Measurements from ENCODE around the gene WBP2.
A peak's percentile ranks its signal among the peaks of the same experiment; 100 is the strongest.
"Not testable (repeated sequence)": the region's sequence is repeated elsewhere in the genome, so short reads cannot be mapped to it uniquely, and the experiment has no call there.

Gene WBP2

GRCh38 chr17:75854881-75855309 lies 240 bp downstream of the WBP2 start:
- FAIRE-seq, result no peak
- DNase-seq (ENCODE audit: insufficient read length), result no peak
- TF ChIP-seq TAF1 (IDR thresholded peaks at IDR 0.05; ENCODE audit: borderline replicate concordance, low read depth, low read length), result no peak; the same call in 1 of the 2 replicates
- no peak for TF ChIP-seq POLR2A (IDR thresholded peaks at IDR 0.05; ENCODE audit: low read depth, low read length)
- no peak for TF ChIP-seq POLR2AphosphoS5 (IDR thresholded peaks at IDR 0.05; ENCODE audit: low read depth, low read length)

- no peak for TF ChIP-seq POLR2AphosphoS5 (IDR thresholded peaks at IDR 0.05; ENCODE audit: low read depth, low read length)
- no peak for TF ChIP-seq POLR2A (IDR thresholded peaks at IDR 0.05; ENCODE audit: low read depth, low read length)
- TF ChIP-seq TAF1 (IDR thresholded peaks at IDR 0.05; ENCODE audit: borderline replicate concordance, low read depth, low read length), result no peak
- DNase-seq (ENCODE audit: insufficient read length) (no peak), FAIRE-seq (no peak)
Measured at GRCh38 chr17:75854101-75854748, 910 bp downstream of the WBP2 start.

GRCh38 chr17:75853433-75853832 lies 1.7 kb downstream of the WBP2 start:
- no peak for TF ChIP-seq POLR2AphosphoS5 (IDR thresholded peaks at IDR 0.05; ENCODE audit: low read depth, low read length)
- no peak for TF ChIP-seq POLR2A (IDR thresholded peaks at IDR 0.05; ENCODE audit: low read depth, low read length)
- no peak for TF ChIP-seq TAF1 (IDR thresholded peaks at IDR 0.05; ENCODE audit: borderline replicate concordance, low read depth, low read length)
- FAIRE-seq (no peak), DNase-seq (ENCODE audit: insufficient read length) (no peak)

GRCh38 chr17:75851693-75851991 lies 3.5 kb downstream of the WBP2 start:
- not testable (repeated sequence) for DNase-seq (ENCODE audit: insufficient read length); FAIRE-seq

GRCh38 chr17:75850928-75851692 lies 4.0 kb downstream of the WBP2 start:
- no peak for TF ChIP-seq POLR2AphosphoS5 (IDR thresholded peaks at IDR 0.05; ENCODE audit: low read depth, low read length)
- no peak for TF ChIP-seq TAF1 (IDR thresholded peaks at IDR 0.05; ENCODE audit: borderline replicate concordance, low read depth, low read length)
- TF ChIP-seq POLR2A (IDR thresholded peaks at IDR 0.05; ENCODE audit: low read depth, low read length), result no peak
- FAIRE-seq (no peak), DNase-seq (ENCODE audit: insufficient read length) (no peak)

- TF ChIP-seq POLR2A (IDR thresholded peaks at IDR 0.05; ENCODE audit: low read depth, low read length) (no peak), POLR2AphosphoS5 (IDR thresholded peaks at IDR 0.05; ENCODE audit: low read depth, low read length) (no peak), TAF1 (IDR thresholded peaks at IDR 0.05; ENCODE audit: borderline replicate concordance, low read depth, low read length) (no peak)
- DNase-seq (ENCODE audit: insufficient read length) (no peak), FAIRE-seq (no peak)
Measured at GRCh38 chr17:75849724-75850123, 5.4 kb downstream of the WBP2 start.

GRCh38 chr17:75849279-75849646 lies 5.9 kb downstream of the WBP2 start:
- TF ChIP-seq POLR2A (IDR thresholded peaks at IDR 0.05; ENCODE audit: low read depth, low read length) (no peak), POLR2AphosphoS5 (IDR thresholded peaks at IDR 0.05; ENCODE audit: low read depth, low read length) (no peak), TAF1 (IDR thresholded peaks at IDR 0.05; ENCODE audit: borderline replicate concordance, low read depth, low read length) (no peak)
- FAIRE-seq, result no peak
- no peak for DNase-seq (ENCODE audit: insufficient read length)

GRCh38 chr17:75848523-75849278 lies 6.4 kb downstream of the WBP2 start:
- no peak for TF ChIP-seq TAF1 (IDR thresholded peaks at IDR 0.05; ENCODE audit: borderline replicate concordance, low read depth, low read length)
- TF ChIP-seq POLR2AphosphoS5 (IDR thresholded peaks at IDR 0.05; ENCODE audit: low read depth, low read length), result no peak
- TF ChIP-seq POLR2A (IDR thresholded peaks at IDR 0.05; ENCODE audit: low read depth, low read length), result no peak
- FAIRE-seq, result peak; percentile 67
- DNase-seq (ENCODE audit: insufficient read length), result no peak

GRCh38 chr17:75847614-75848522 lies 7.3 kb downstream of the WBP2 start:
- TF ChIP-seq POLR2A (IDR thresholded peaks at IDR 0.05; ENCODE audit: low read depth, low read length), result no peak
- TF ChIP-seq TAF1 (IDR thresholded peaks at IDR 0.05; ENCODE audit: borderline replicate concordance, low read depth, low read length), result no peak
- no peak for TF ChIP-seq POLR2AphosphoS5 (IDR thresholded peaks at IDR 0.05; ENCODE audit: low read depth, low read length)
- DNase-seq (ENCODE audit: insufficient read length) (no peak), FAIRE-seq (no peak)

GRCh38 chr17:75846692-75847613 lies 8.2 kb downstream of the WBP2 start:
- no peak for FAIRE-seq
- DNase-seq (ENCODE audit: insufficient read length), result no peak
- TF ChIP-seq POLR2A (IDR thresholded peaks at IDR 0.05; ENCODE audit: low read depth, low read length) (no peak), TAF1 (IDR thresholded peaks at IDR 0.05; ENCODE audit: borderline replicate concordance, low read depth, low read length) (no peak), POLR2AphosphoS5 (IDR thresholded peaks at IDR 0.05; ENCODE audit: low read depth, low read length) (no peak)

Data from GM12892 (cell line).